HepG2 (cell line): Measurements from ENCODE around the gene GUCY1A2. TPM values are rescaled to one million over a fixed set of nuclear protein-coding genes. Genes with fewer than 3 reads are reported as not detected.

Experiments
- ATF6 ChIP-seq: sonication (generic); formaldehyde crosslinking; conservative IDR thresholded peaks from 2 replicates; pipeline ENCODE4 v1.4.0; 2020; ENCODE audit warnings: missing genetic modification reagents
- SMAD3 ChIP-seq: sonication (generic); formaldehyde crosslinking; IDR thresholded peaks from 2 replicates; pipeline ENCODE4 v1.4.0; 2020; ENCODE audit warnings: missing genetic modification reagents
- ZBTB3 ChIP-seq: sonication (generic); formaldehyde crosslinking; IDR thresholded peaks from 2 replicates; pipeline ENCODE4 v1.4.0; 2020; ENCODE audit warnings: low read depth, mild to moderate bottlenecking, moderate library complexity, missing genetic modification reagents, borderline replicate concordance
- ZNF331 ChIP-seq: sonication (generic); formaldehyde crosslinking; IDR thresholded peaks from 2 replicates; pipeline ENCODE4 v1.4.0; 2020; ENCODE audit warnings: missing genetic modification reagents
- ZNF383 ChIP-seq: sonication (generic); formaldehyde crosslinking; IDR thresholded peaks from 2 replicates; pipeline ENCODE4 v1.4.0; 2020; ENCODE audit warnings: missing genetic modification reagents, mild to moderate bottlenecking, borderline replicate concordance
- polyA plus RNA-seq, 8 experiments: library from polyadenylated mRNA; depleted of rRNA in 3 of 8; stranded (reverse) in 7 of 8; unstranded in 1 of 8; fragments of >200 nt; fragmentation: Illumina TruSeq in 4 of 8; extraction: Trizol in 4 of 8; gene quantifications; 2 replicates each; pipeline versions ENCODE4 v1.2.1 to v1.2.3, GENCODE V29; 2011 to 2016; ENCODE audit warnings: low read depth in 4 of 8, missing spikeins in 1 of 8, mixed read lengths in 1 of 8; ENCODE audit not compliant: insufficient read depth in 1 of 8
- total RNA-seq, 5 experiments: library from RNA; depleted of rRNA; stranded (reverse); fragments of >200 nt; fragmentation: Illumina TruSeq; extraction: Trizol; gene quantifications; 2 replicates each; pipeline ENCODE4 v1.2.3, GENCODE V29; 2016; ENCODE audit warnings: low read depth in 1 of 5
- TF ChIP-seq, protein P1 (sequence below): sonication (generic); formaldehyde crosslinking; conservative IDR thresholded peaks from 2 replicates; pipeline ENCODE4 v1.4.0; 2020; ENCODE audit warnings: missing genetic modification reagents
- TF ChIP-seq, protein P2 (sequence below): sonication (generic); formaldehyde crosslinking; IDR thresholded peaks from 2 replicates; pipeline ENCODE4 v1.5.1; 2020; ENCODE audit warnings: mild to moderate bottlenecking, missing genetic modification reagents, borderline replicate concordance
- TF ChIP-seq, protein P3 (sequence below): sonication (generic); formaldehyde crosslinking; conservative IDR thresholded peaks from 2 replicates; pipeline ENCODE4 v1.5.0; 2020; ENCODE audit warnings: missing genetic modification reagents

Gene GUCY1A2
- total and polyA plus RNA-seq, 2 of the 13 experiments (the other 11 are each of a cell fraction or from before 2014, with no cell fraction given) = 0.01 to 0.07 TPM

DNA sequence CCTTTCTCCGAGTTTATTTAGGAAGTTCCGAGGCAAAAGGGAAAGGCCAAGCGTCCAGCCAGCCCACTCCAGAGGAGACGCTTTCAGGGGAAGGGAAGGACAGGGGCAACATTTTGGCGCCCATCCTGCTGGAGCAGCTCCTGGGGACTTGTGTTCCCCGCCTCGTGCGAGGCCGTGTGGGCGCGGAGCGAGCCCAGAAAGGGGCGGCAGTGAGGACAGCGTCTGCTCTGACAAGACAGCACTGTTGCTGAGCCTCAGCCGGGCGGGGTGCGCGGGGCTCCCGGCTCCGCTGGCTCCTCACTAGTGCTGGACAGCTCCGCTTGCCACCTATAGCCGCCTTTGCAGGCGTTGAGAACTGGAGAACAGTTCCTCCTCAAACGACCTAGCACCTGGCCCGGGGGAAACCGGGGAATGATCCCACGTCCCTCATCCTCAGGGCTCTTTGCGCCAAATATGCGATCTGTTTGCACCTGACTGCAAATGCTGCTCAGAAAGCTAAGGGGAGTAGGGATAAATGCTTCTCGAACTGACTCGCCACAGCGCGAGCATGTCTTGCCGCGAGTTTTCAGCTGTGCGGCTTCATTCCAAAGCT is 722 bp upstream of the GUCY1A2 start (continued):
- TF ChIP-seq, protein P1, sequence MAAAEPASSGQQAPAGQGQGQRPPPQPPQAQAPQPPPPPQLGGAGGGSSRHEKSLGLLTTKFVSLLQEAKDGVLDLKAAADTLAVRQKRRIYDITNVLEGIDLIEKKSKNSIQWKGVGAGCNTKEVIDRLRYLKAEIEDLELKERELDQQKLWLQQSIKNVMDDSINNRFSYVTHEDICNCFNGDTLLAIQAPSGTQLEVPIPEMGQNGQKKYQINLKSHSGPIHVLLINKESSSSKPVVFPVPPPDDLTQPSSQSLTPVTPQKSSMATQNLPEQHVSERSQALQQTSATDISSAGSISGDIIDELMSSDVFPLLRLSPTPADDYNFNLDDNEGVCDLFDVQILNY = 0 out of 2 replicates have a peak, but pooled peaks have one; percentile 34
- TF ChIP-seq ATF6 (no peak), ZNF383 (CRISPR knock-in tag) (no peak), SMAD3 (CRISPR knock-in tag) (0 out of 2 replicates have a peak, but pooled peaks have one; percentile 38), ZBTB3 (CRISPR knock-in tag) (no peak), ZNF331 (CRISPR knock-in tag) (0 out of 2 replicates have a peak, but pooled peaks have one; percentile 33)
- TF ChIP-seq, protein P2, sequence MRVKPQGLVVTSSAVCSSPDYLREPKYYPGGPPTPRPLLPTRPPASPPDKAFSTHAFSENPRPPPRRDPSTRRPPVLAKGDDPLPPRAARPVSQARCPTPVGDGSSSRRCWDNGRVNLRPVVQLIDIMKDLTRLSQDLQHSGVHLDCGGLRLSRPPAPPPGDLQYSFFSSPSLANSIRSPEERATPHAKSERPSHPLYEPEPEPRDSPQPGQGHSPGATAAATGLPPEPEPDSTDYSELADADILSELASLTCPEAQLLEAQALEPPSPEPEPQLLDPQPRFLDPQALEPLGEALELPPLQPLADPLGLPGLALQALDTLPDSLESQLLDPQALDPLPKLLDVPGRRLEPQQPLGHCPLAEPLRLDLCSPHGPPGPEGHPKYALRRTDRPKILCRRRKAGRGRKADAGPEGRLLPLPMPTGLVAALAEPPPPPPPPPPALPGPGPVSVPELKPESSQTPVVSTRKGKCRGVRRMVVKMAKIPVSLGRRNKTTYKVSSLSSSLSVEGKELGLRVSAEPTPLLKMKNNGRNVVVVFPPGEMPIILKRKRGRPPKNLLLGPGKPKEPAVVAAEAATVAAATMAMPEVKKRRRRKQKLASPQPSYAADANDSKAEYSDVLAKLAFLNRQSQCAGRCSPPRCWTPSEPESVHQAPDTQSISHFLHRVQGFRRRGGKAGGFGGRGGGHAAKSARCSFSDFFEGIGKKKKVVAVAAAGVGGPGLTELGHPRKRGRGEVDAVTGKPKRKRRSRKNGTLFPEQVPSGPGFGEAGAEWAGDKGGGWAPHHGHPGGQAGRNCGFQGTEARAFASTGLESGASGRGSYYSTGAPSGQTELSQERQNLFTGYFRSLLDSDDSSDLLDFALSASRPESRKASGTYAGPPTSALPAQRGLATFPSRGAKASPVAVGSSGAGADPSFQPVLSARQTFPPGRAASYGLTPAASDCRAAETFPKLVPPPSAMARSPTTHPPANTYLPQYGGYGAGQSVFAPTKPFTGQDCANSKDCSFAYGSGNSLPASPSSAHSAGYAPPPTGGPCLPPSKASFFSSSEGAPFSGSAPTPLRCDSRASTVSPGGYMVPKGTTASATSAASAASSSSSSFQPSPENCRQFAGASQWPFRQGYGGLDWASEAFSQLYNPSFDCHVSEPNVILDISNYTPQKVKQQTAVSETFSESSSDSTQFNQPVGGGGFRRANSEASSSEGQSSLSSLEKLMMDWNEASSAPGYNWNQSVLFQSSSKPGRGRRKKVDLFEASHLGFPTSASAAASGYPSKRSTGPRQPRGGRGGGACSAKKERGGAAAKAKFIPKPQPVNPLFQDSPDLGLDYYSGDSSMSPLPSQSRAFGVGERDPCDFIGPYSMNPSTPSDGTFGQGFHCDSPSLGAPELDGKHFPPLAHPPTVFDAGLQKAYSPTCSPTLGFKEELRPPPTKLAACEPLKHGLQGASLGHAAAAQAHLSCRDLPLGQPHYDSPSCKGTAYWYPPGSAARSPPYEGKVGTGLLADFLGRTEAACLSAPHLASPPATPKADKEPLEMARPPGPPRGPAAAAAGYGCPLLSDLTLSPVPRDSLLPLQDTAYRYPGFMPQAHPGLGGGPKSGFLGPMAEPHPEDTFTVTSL (CRISPR knock-in tag) = no peak
- TF ChIP-seq, protein P3, sequence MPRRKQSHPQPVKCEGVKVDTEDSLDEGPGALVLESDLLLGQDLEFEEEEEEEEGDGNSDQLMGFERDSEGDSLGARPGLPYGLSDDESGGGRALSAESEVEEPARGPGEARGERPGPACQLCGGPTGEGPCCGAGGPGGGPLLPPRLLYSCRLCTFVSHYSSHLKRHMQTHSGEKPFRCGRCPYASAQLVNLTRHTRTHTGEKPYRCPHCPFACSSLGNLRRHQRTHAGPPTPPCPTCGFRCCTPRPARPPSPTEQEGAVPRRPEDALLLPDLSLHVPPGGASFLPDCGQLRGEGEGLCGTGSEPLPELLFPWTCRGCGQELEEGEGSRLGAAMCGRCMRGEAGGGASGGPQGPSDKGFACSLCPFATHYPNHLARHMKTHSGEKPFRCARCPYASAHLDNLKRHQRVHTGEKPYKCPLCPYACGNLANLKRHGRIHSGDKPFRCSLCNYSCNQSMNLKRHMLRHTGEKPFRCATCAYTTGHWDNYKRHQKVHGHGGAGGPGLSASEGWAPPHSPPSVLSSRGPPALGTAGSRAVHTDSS (CRISPR knock-in tag) = no peak
- TF ChIP-seq, all 625 proteins: peak for 29
